ENCODE results near the gene HIPK3. TPM values are rescaled to one million over a fixed set of nuclear protein-coding genes. Genes with fewer than 3 reads are reported as not detected.

Gene HIPK3
- total and polyA plus RNA-seq, 9 of the 15 experiments (the other 6 are each of a cell fraction or from before 2014, with no cell fraction given), result 2.3 to 19.6 (median 7.5) TPM

- TF ChIP-seq, protein P1, sequence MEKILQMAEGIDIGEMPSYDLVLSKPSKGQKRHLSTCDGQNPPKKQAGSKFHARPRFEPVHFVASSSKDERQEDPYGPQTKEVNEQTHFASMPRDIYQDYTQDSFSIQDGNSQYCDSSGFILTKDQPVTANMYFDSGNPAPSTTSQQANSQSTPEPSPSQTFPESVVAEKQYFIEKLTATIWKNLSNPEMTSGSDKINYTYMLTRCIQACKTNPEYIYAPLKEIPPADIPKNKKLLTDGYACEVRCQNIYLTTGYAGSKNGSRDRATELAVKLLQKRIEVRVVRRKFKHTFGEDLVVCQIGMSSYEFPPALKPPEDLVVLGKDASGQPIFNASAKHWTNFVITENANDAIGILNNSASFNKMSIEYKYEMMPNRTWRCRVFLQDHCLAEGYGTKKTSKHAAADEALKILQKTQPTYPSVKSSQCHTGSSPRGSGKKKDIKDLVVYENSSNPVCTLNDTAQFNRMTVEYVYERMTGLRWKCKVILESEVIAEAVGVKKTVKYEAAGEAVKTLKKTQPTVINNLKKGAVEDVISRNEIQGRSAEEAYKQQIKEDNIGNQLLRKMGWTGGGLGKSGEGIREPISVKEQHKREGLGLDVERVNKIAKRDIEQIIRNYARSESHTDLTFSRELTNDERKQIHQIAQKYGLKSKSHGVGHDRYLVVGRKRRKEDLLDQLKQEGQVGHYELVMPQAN (IDR thresholded peaks at IDR 0.05; ENCODE audit: borderline replicate concordance), result no peak
- TF ChIP-seq ZNF449 (CRISPR knock-in tag; IDR thresholded peaks at IDR 0.05) (no peak), HDAC1 (IDR thresholded peaks at IDR 0.05) (peak in 1 of 2 experiments; percentile 72; a peak in 1 of 4 replicates), POLR2A (conservative IDR thresholded peaks at IDR 0.05) (peak; percentile 78), ETV6 (IDR thresholded peaks at IDR 0.05; ENCODE audit: borderline replicate concordance in 1 of 2, low read depth in 2 of 2, low read length in 1 of 2) (no peak), ETV6 (CRISPR knock-in tag; IDR thresholded peaks at IDR 0.05; ENCODE audit: borderline replicate concordance) (no peak), ID3 (CRISPR knock-in tag; IDR thresholded peaks at IDR 0.05) (no peak), ID3 (tag; IDR thresholded peaks at IDR 0.05) (no peak), MEF2A (IDR thresholded peaks at IDR 0.05; ENCODE audit: control insufficient read depth, low read depth, low read length) (0 out of 2 replicates have a peak, but pooled peaks have one; percentile 44), PTTG1 (tag; IDR thresholded peaks at IDR 0.05; ENCODE audit: low read depth) (no peak), POLR3A (IDR thresholded peaks at IDR 0.05; ENCODE audit: borderline replicate concordance, extremely low read depth, insufficient read depth, insufficient read length) (no peak), NCOA1 (IDR thresholded peaks at IDR 0.05; ENCODE audit: low read depth) (no peak; the same call in 1 of the 2 replicates), PRPF4 (IDR thresholded peaks at IDR 0.05; ENCODE audit: insufficient read depth, low read depth, low read length, poor library complexity, severe bottlenecking) (peak; percentile 65), KLF10 (CRISPR knock-in tag; IDR thresholded peaks at IDR 0.05) (no peak), FOXA3 (CRISPR knock-in tag; conservative IDR thresholded peaks at IDR 0.05 in 1 of 2, IDR thresholded peaks at IDR 0.05 in 1 of 2) (no peak), SMARCA4 (IDR thresholded peaks at IDR 0.05) (no peak), NFIC (IDR thresholded peaks at IDR 0.05) (peak; percentile 56), ZNF41 (CRISPR knock-in tag; conservative IDR thresholded peaks at IDR 0.05) (0 out of 2 replicates have a peak, but pooled peaks have one; percentile 34), MBD2 (IDR thresholded peaks at IDR 0.05; ENCODE audit: borderline replicate concordance, low read depth) (no peak; the same call in 1 of the 2 replicates), ARNT (IDR thresholded peaks at IDR 0.05) (no peak), NFATC3 (IDR thresholded peaks at IDR 0.05) (no peak), BCL6 (CRISPR knock-in tag; IDR thresholded peaks at IDR 0.05) (no peak)
- TF ChIP-seq, protein P2, sequence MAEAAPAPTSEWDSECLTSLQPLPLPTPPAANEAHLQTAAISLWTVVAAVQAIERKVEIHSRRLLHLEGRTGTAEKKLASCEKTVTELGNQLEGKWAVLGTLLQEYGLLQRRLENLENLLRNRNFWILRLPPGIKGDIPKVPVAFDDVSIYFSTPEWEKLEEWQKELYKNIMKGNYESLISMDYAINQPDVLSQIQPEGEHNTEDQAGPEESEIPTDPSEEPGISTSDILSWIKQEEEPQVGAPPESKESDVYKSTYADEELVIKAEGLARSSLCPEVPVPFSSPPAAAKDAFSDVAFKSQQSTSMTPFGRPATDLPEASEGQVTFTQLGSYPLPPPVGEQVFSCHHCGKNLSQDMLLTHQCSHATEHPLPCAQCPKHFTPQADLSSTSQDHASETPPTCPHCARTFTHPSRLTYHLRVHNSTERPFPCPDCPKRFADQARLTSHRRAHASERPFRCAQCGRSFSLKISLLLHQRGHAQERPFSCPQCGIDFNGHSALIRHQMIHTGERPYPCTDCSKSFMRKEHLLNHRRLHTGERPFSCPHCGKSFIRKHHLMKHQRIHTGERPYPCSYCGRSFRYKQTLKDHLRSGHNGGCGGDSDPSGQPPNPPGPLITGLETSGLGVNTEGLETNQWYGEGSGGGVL (CRISPR knock-in tag; IDR thresholded peaks at IDR 0.05), result no peak
Measured at GRCh38 chr11:33257897-33258630, 883 bp downstream of the HIPK3 start (continued).
